BLaER1 treated with 17β-estradiol and CSF1 and Interleukin-3, amounts not matched to agents 10 nM and 100 nM (cell line): Measurements from ENCODE around the gene MZB1.
"Not testable (repeated sequence)": the region's sequence is repeated elsewhere in the genome, so short reads cannot be mapped to it uniquely, and the experiment has no call there.

ENCODE experiments used
- H3K27ac ChIP-seq, 11 experiments: shearing (Covaris generic); formaldehyde crosslinking; 2 replicates each; pipeline ENCODE4 v1.8.1; 2022
- H3K27me3 ChIP-seq, 11 experiments: shearing (Covaris generic); formaldehyde crosslinking; 2 replicates each; pipeline ENCODE4 v1.8.1; 2022
- H3K36me3 ChIP-seq, 11 experiments: shearing (Covaris generic); formaldehyde crosslinking; 2 replicates each; pipeline ENCODE4 v1.8.1; 2022
- H3K4me1 ChIP-seq, 10 experiments: shearing (Covaris generic); formaldehyde crosslinking; 2 replicates each; pipeline ENCODE4 v1.8.1; 2022
- H3K4me2 ChIP-seq, 11 experiments: shearing (Covaris generic); formaldehyde crosslinking; 2 replicates each; pipeline ENCODE4 v1.8.1; 2022
- H3K4me3 ChIP-seq, 10 experiments: shearing (Covaris generic); formaldehyde crosslinking; 2 replicates each; pipeline ENCODE4 v1.8.1; 2022
- H3K9ac ChIP-seq, 11 experiments: shearing (Covaris generic); formaldehyde crosslinking; 2 replicates each; pipeline ENCODE4 v1.8.1; 2022
- H3K9me3 ChIP-seq, 11 experiments: shearing (Covaris generic); formaldehyde crosslinking; replicated peaks in 1 of 11; 2 replicates each; pipeline ENCODE4 v1.8.1; 2022
- H4K20me1 ChIP-seq, 11 experiments: shearing (Covaris generic); formaldehyde crosslinking; 2 replicates each; pipeline ENCODE4 v1.8.1; 2022
- Cebpa-rat ChIP-seq, 11 experiments: shearing (Covaris generic); IDR thresholded peaks; 2 replicates each; pipeline ENCODE4 v1.8.1; 2022

The MZB1 gene

DNA sequence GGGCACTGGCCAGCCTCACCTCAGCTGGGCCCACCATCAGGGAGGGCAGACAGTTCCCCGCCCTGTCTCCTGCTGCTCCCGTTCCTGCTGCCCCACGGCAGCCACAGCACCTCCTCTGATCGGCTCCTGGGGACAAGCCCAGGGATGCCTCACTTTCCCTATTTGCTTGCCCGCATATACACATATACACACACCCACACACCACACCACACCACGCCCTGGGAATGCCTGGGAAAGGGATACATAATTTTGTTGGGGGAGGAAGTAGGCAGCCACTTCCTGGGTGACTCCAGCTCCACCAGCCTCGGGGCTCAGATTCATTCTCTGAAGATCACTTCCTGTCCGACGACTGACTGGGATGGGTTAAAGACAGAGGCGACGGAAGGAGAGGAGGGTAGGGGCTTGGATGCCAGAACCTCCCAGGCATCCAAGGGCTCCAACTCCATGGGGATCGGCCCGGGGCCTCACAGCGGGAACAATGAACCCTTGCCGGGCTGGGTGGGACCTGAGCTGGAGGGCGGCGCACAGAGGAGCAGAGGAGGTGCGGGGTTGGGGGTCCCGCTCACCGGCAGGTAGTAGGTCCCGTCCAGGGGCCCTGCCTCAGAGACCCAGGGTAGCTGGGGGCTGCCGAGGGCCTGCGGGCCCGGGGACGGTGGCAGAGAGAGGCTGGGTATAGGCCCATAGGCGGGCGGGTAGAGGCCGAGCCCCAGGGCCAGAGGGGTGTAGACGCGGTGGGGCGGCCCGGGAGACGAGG lies 2.0 kb upstream of the MZB1 start:
- Histone ChIP-seq H3K36me3 (peaks cover 0 to 25% (median 22%) of the 10 kb centered on the region in 11 experiments; a peak in 15 of 22 replicates), H3K4me1 (peaks cover 59 to 87% (median 76%) of the 10 kb centered on the region in 10 experiments), H3K9me3 (no peaks in the 10 kb centered on the region), H3K9ac (peak overlapping the region; percentile 81 to 98 (median 95)), H3K27ac (peak overlapping the region; percentile 66 to 100 (median 99)), H3K4me3 (peak overlapping the region; percentile 63 to 86 (median 76)), H4K20me1 (peaks cover 0 to 26% (median 25%) of the 10 kb centered on the region in 11 experiments; a peak in 18 of 22 replicates), H3K27me3 (no peaks in the 10 kb centered on the region), H3K4me2 (peak overlapping the region; percentile 90 to 99 (median 97))
- TF ChIP-seq Cebpa-rat (IDR thresholded peaks at IDR 0.05), result no peak

DNA sequence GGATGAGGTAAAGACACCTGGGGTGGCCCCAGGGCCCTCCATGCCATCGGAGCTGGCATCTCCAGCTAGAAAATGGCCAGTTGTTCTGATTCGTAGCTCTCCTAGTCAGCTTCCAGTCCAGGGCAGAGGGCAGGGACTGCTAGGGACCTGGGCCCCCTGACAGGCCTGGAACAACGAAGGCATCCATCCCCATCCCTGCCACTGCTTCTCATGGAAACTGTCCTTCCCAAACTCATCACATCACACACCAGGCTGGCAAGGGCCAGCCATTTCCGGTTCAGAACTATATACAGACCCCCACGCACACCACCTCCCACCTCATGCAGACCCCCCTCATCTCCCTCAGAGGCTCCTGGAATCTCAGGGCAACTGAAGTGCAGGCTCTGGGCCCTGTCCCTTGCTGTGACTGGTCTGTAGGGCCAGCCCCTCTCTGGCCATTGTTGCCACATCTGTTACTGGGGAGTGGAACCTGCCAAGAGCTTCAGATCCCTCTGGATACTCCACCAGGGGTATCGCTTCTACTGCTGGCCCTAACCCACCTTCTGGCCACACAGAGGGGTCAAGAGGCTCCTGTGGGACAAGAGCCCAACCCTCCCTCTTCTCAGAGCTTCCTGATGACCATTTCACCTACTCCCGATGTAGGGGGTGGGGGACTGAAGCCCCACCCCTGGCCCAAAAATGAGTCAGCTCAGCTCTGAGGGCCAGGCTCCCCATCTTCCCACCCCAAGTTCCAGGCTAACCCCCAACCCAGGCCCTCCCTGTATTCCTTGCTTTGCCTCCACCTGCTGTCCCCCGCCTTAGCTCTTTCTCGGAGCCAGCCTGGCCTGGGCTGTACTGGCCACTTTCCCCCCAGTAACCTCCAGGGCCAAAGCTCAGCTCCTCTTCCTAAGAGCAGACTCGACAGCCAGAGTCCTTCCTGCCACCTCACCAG lies 1.2 kb upstream of the MZB1 start:
- Histone ChIP-seq H3K9ac (peak overlapping the region; percentile 81 to 98 (median 95)), H3K4me3 (peak overlapping the region; percentile 63 to 86 (median 76)), H3K27me3 (no peaks in the 10 kb centered on the region), H3K4me1 (peaks cover 59 to 87% (median 76%) of the 10 kb centered on the region in 10 experiments), H4K20me1 (peaks cover 0 to 17% (median 17%) of the 10 kb centered on the region in 11 experiments; a peak in 18 of 22 replicates), H3K27ac (peak overlapping the region; percentile 66 to 100 (median 99)), H3K9me3 (no peaks in the 10 kb centered on the region), H3K36me3 (peaks cover 0 to 25% (median 15%) of the 10 kb centered on the region in 11 experiments; a peak in 15 of 22 replicates), H3K4me2 (peak overlapping the region; percentile 90 to 99 (median 97))
- no peak for TF ChIP-seq Cebpa-rat (IDR thresholded peaks at IDR 0.05)

DNA sequence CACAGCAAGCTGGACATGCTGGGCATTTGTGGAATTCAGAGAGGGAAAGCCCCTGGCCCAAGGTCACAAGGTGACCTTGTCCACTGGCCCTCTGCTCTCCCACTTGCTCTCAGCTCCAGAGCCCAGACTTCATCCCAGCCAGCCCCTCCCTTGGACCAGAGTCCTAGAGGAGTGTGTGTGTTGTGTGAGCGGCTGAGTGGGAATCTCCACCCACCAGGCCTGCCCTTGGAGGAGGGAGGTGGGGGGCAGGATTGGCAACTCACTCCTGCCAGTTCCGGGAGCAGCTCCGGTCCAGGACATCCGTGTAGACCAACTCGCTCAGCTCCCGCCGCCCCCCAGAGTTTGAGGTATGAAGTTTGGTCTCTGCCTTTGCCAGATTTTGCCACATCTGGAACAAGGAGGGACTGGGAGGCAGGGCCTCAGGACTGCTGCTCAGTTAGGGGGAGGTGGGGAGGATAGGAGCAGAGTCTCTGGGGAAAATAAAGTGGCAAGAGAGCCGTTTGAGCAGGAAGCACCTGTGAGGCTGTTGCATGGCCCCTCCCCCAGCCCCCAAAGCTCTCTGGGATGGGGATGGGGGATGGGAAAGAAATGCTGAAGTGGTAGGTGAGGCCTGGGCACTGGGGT lies 1.4 kb downstream of the MZB1 start:
- peaks cover 68 to 89% (median 83%) of the 10 kb centered on the region in 10 experiments for H3K4me1 ChIP-seq
- peak overlapping the region; percentile 44 to 100 (median 99); a peak in 21 of 22 replicates for H3K27ac ChIP-seq
- peak overlapping the region; percentile 30 to 81 (median 74) for H3K4me3 ChIP-seq

DNA sequence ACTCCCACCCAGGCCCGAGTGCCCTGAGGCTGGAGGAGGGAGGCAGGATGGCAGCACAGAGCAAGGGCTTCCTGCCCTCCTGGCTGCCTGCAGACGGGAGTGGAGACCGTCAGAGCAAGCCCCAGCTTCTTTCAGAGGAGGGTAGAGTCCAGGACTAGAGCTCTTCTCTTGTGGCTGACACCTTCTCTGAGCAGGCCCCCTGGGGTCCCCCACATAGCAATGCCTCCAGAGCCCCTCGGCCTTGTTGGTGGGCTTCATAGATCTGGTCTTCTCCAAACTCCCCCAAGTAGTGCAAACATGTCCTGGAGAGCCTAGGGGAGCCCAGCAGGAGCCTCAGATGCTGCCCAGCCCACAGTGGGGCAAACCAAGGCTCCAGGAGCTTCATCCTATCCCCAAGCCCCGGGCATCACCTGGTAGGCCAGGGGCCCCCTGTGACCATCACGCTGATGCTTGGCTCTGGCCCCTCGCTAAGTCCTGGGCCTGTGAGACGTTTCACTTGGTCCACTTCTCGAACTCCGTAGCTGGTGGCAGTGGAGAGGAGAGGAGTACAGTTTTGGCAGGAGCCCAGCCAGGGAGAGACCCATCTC lies 2.0 kb downstream of the MZB1 start:
- peaks cover 74 to 92% (median 89%) of the 10 kb centered on the region in 10 experiments for H3K4me1 ChIP-seq
- peak overlapping the region; percentile 90 to 99 (median 97) for H3K4me2 ChIP-seq
- no peaks in the 10 kb centered on the region for H3K9me3 ChIP-seq
- H3K4me3 ChIP-seq, result peak overlapping the region; percentile 30 to 81 (median 74); a peak in 18 of 20 replicates
- H3K27me3 ChIP-seq, result no peaks in the 10 kb centered on the region
- H3K27ac ChIP-seq, result peak overlapping the region; percentile 44 to 100 (median 99); a peak in 21 of 22 replicates
- TF ChIP-seq Cebpa-rat (IDR thresholded peaks at IDR 0.05), result no peak
- peaks cover 0 to 11% (median 0%) of the 10 kb centered on the region in 11 experiments; a peak in 3 of 22 replicates for H4K20me1 ChIP-seq
- peaks cover 0 to 11% (median 0%) of the 10 kb centered on the region in 11 experiments; a peak in 5 of 22 replicates for H3K36me3 ChIP-seq
- peak overlapping the region; percentile 56 to 98 (median 95); a peak in 21 of 22 replicates for H3K9ac ChIP-seq

More for the DNA sequence above, 1.4 kb downstream of the MZB1 start:
- TF ChIP-seq Cebpa-rat (IDR thresholded peaks at IDR 0.05), result peak in 3 of 11 experiments; percentile 28 to 74 (median 52); a peak in 3 of 22 replicates
- Histone ChIP-seq H3K9me3 (no peaks in the 10 kb centered on the region), H3K4me2 (peak overlapping the region; percentile 90 to 99 (median 97)), H4K20me1 (peaks cover 0 to 11% (median 0%) of the 10 kb centered on the region in 11 experiments; a peak in 3 of 22 replicates), H3K9ac (peak overlapping the region; percentile 56 to 98 (median 95); a peak in 21 of 22 replicates), H3K36me3 (peaks cover 0 to 11% (median 0%) of the 10 kb centered on the region in 11 experiments; a peak in 5 of 22 replicates), H3K27me3 (no peaks in the 10 kb centered on the region)

DNA sequence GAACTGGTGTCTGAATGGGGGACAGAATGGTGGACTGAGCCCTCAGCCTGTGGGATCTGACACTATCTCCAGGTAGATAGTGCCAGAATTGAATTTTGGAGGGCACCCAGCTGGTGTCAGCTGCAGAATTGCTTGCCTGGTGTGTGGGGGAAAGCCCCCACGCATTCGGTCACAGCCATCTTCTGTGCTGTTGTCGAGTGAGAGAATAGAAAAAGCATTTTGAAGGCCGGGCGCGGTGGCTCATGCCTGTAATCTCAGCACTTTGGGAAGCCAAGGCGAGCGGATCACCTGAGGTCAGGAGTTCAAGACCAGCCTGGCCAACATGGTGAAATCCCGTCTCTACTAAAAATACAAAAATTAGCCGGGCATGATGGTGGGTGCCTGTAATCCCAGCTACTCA lies 2.8 kb downstream of the MZB1 start:
- peak overlapping the region in 10 of 11 experiments; percentile 32 to 99 (median 98); a peak in 19 of 22 replicates for H3K4me2 ChIP-seq
- peaks cover 0 to 11% (median 0%) of the 10 kb centered on the region in 11 experiments; a peak in 5 of 22 replicates for H3K36me3 ChIP-seq
- peaks cover 82 to 99% (median 95%) of the 10 kb centered on the region in 10 experiments for H3K4me1 ChIP-seq
- H3K9me3 ChIP-seq, H3K27me3 ChIP-seq: not testable (repeated sequence)
- peak overlapping the region in 8 of 11 experiments; percentile 91 to 98 (median 96); a peak in 16 of 22 replicates for H3K9ac ChIP-seq
- H3K27ac ChIP-seq, result peak overlapping the region in 9 of 11 experiments; percentile 89 to 100 (median 99); a peak in 17 of 22 replicates
- peaks cover 0 to 11% (median 0%) of the 10 kb centered on the region in 11 experiments; a peak in 3 of 22 replicates for H4K20me1 ChIP-seq
- peak overlapping the region in 7 of 10 experiments; percentile 70 to 81 (median 76); a peak in 14 of 20 replicates for H3K4me3 ChIP-seq

DNA sequence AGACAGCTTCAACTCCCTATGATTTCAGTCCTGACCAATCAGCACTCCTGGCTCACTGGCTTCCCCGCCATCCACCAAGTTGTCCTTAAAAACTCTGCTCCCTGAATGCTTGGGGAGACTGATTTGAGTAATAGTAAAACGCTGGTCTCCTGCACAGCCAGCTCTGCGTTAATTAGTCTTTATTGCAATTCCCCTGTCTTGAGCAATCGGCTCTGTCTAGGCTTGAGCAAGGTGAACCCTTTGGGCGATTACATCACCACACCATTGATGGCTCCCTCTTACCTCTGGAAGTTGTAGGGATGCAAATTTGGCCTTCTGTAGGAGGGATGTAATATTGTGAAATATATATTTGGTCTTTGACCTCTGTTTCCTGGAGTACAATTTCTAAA lies 3.7 kb downstream of the MZB1 start:
- Histone ChIP-seq H3K4me1 (peaks cover 83 to 100% (median 95%) of the 10 kb centered on the region in 10 experiments), H3K4me3 (peak overlapping the region in 7 of 10 experiments; percentile 63 to 81 (median 76); a peak in 13 of 20 replicates), H3K36me3 (peaks cover 0 to 11% (median 0%) of the 10 kb centered on the region in 11 experiments; a peak in 5 of 22 replicates), H3K9me3 (no peaks in the 10 kb centered on the region), H3K27ac (peak overlapping the region in 9 of 11 experiments; percentile 80 to 100 (median 99); a peak in 17 of 22 replicates), H3K9ac (peak overlapping the region in 8 of 11 experiments; percentile 91 to 98 (median 96); a peak in 17 of 22 replicates), H3K27me3 (no peaks in the 10 kb centered on the region), H4K20me1 (peaks cover 0 to 11% (median 0%) of the 10 kb centered on the region in 11 experiments; a peak in 3 of 22 replicates), H3K4me2 (peak overlapping the region; percentile 90 to 99 (median 97))
- peak in 8 of 11 experiments; percentile 45 to 90 (median 68); a peak in 12 of 22 replicates for TF ChIP-seq Cebpa-rat (IDR thresholded peaks at IDR 0.05)
